ENCODE results near the gene NHP2.
"Not testable (repeated sequence)": the region's sequence is repeated elsewhere in the genome, so short reads cannot be mapped to it uniquely, and the experiment has no call there.

The NHP2 gene

GRCh38 chr5:178129296-178129695, 24.4 kb downstream of the NHP2 start:
- DNase-seq: no peak

DNA sequence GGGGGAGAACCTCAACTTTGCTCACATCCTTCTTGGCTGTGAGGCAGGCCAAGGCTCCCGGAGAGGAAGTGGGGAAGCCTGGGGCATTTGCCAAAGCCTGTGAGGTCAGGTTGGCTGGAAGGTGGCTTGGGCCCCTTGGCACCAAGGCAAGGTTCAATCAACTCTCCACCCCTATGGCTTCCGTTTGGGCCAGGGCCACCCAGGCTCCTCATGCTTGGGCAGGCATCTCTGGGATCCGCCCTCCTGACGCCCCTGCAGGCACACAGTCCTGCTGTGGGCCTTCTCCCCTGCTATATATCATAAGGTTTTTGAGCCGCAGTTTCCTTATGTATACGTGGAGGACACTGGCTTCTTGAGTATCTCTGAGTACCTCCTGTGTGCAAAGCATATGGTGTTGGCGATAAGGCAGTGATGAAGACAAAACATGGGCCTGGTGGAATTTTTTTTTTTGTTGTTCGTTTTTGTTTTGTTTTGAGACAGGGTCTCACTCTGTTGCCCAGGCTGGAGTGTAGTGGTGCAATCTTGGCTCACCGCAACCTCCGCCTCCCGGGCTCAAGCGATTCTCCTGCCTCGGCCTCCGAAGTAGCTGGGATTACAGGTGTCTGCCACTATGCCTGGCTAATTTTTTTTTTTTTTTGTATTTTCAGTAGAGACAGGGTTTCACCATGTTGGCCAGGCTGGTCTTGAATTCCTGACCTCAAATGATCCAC, 26.2 kb downstream of the NHP2 start:
- DNase-seq: not testable (repeated sequence)

DNA sequence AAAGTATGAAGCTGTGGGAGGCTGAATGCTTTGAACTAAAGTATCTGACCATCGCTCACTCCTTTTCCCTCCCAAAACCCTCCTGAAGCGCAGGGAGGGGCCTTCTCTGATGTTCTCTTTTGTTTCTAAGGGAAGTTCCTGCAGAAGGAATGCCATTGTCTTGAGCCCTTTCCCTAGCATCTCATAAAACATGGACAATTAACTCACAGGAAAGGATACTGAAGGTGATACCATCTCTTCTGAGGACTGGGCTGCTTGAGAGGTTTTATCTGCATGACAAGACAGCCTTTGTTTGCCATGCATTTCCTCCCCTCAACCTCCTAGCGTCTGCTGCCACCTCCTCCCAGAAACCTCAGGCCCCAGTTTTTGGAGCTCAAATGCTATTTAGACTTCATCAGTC, 27.1 kb downstream of the NHP2 start:
- DNase-seq: no peak

DNA sequence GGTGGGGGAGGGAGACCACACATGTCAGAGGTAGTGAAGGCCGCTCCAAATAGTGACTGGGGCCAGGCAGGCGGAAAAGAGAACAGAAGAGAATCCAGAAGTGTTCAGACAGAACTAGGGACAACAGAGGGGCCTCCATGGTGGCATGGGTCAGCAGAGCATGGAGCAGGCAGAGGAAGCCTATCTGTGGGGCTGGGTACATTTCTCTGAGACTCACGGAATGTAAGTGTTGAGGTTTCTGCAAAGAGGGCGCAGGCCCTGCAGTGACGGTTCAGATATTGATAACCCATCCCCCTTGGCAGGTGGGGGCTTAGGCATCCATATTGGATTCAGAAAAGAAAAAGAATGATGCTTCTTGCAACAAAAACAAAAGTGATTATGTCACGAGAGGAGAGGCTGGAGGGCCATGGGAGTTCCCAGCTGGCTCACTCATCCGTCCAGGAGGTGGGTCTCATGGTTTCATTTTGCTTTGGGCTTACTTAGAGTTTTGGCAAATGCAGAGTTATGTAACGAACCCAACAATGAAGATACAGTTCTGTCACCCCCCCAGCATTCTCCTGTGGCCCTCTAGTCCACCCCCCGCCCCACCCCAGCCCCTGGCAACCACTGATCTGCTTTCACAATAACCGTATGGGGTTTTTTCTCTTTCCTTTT, 28.3 kb downstream of the NHP2 start:
- no peak for DNase-seq

DNA sequence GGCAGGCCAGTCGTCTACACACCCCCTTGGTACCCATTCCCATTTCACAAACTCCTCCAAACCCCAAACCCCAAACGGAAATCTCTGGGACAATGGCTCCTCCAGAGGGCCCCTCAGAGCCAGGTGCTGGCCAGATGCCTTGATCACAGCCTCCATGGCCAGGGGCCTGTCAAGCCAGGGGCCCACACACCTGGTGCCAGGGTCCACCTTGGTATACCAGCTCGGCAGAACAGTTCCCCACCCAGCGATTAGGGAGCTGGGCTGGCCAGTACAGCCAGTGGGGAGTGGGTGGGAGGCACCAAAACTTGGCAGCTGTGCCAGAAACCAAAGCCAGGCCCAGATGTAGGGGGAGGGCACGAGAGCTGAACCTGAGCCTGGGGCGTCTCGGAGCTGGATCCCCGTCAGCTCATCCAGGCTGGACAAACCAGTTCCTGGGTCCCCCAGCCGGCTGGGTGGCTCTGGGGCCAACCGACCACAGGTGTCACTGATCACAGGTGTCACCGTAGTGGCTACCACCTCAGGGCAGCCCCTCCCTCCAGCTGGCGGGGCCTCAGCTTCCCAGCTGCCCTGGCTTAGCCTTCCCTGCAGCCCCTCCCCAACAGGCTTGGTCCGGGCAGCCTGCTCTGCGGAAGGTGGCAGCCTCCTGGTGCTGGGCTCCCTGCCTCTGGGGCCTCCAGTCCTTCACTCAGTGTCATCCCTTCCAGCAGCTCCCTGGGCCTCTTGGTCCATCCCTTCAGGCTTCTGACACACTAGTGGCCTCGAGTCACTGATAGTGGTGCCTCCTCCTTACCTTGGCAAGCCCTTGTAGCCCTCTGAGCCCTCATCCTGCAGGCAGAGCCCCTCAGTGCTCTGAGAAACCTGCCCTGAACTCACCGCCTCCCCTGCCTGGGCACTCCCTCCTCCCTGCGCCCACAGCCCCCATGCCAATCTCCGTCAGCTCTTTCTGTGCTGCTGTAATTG, 29.4 kb downstream of the NHP2 start:
- DNase-seq: no peak

- DNase-seq: no peak
Measured at GRCh38 chr5:178123094-178123965, 30.4 kb downstream of the NHP2 start.

DNA sequence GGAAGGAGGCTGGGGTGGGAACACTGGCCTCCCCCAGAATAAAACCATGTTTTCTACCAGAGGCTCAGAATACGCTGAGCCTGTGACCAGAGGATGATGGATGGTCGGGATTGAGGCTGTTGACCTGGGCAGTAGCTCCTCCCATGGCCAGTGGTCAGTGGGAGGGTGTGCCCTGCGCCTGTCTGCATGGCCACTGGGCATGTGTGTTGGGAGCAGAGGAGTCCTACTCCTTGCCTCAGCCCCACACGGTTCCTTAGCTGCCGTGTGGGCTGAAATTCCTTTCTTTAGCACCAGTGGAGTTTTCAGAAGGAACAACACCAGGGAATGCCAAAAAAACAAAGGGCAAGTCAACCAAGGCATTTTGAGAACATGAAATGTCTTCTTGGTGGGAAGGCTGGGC, 31.3 kb downstream of the NHP2 start:
- no peak for DNase-seq

GRCh38 chr5:178121391-178122276, 32.1 kb downstream of the NHP2 start:
- DNase-seq: no peak

- DNase-seq: no peak
Measured at GRCh38 chr5:178120607-178121357, 32.9 kb downstream of the NHP2 start.

DNA sequence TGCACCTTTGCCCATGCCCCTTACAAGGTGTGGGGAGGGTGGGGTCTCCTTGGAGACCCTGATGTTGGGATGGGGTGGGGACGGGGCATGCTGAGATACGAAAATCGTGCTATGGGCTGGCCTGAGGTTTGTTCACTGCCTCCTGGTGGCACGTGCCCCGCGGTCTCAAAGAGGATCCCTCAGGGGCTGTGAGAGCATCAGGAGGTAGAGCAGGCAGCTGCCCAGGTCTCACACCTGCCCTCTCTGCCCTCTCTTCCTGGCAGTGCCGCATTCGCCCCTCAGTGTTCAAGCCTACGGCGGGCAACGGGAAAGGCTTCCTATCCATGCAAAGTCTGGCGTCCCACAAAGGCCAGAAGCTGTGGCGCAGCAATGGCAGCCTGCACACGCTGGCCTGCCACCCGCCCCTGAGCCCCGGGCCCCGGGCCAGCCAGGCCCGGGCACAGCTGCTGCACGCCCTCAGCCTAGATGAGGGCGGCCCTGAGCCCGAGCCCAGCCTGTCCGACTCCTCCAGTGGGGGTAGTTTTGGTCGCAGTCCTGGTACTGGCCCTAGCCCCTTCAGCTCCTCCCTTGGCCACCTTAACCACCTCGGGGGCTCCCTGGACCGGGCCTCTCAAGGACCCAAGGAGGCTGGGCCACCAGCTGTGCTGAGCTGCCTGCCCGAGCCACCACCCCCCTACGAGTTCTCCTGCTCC, 33.6 kb downstream of the NHP2 start:
- DNase-seq: no peak

- DNase-seq: no peak
Measured at GRCh38 chr5:178117923-178118701, 35.6 kb downstream of the NHP2 start.

GRCh38 chr5:178116143-178116885, 37.4 kb downstream of the NHP2 start:
- no peak for DNase-seq

GRCh38 chr5:178115814-178116142, 37.9 kb downstream of the NHP2 start:
- DNase-seq: no peak

- no peak for DNase-seq
Measured at GRCh38 chr5:178115136-178115813, 38.4 kb downstream of the NHP2 start.

DNA sequence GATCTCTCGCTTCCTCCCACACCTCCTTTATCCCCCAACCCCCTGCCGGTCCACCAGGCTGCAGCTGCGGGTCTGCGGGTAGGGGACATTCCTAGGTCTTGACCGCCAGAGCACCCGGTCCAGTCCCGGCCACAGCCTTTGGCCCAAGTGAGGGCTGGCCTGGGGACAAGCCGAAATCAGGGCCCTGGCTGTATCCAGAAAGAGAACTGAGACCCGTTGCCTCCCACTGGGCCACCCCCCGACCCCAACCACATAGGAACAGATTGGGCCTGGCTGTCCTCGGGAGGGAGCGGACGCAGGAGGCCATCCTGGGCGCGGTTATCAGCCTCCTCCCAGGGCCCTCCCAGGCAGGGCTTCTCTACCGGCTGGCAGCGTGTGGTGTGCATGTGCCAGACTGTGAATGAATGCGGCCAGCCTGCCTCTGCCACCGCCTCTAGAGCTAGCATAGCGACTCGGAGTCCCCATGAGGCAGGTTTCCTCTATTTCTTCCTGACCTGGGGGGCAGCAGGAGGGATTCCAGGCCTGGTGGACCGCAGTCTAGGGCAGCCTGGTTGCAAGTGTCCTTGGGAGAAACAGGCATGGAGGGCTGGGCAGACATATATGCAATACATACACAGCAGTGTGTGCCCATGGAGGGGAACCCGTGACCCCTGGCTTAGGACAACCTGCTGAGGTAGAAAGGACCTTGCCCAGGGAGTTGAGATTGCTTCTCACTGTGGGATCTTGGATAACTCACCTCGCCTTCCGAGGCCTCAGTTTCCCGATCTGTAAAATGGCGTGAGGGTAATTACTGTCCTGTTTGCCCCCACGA, 39.2 kb downstream of the NHP2 start:
- no peak for DNase-seq

GRCh38 chr5:178113841-178114324, 39.8 kb downstream of the NHP2 start:
- DNase-seq: no peak
